Fibroblast of villous mesenchyme (primary cell): ENCODE results near the gene PTPN9. TPM values are rescaled to one million over a fixed set of nuclear protein-coding genes. Genes with fewer than 3 reads are reported as not detected.
"Not testable (repeated sequence)": the region's sequence is repeated elsewhere in the genome, so short reads cannot be mapped to it uniquely, and the experiment has no call there.

Experiments
- DNase-seq: peaks from one replicate; pipeline ENCODE4 v3.0.0-alpha.2; 2010; ENCODE audit warnings: low read depth
- H3K4me3 ChIP-seq: 2 replicates; pipeline ENCODE4 v1.5.1; 2011; ENCODE audit warnings: low read depth, mild to moderate bottlenecking, low read length
- total RNA-seq: library from RNA; depleted of rRNA; stranded (reverse); fragments of >200 nt; gene quantifications from 2 replicates; pipeline ENCODE4 v1.2.3, GENCODE V29; 2012
- TF ChIP-seq, protein P1 (sequence below): IDR thresholded peaks from 2 replicates; pipeline ENCODE4 v1.5.1; 2012; ENCODE audit warnings: low read depth, mild to moderate bottlenecking, low read length; ENCODE audit not compliant: insufficient read depth

Gene PTPN9
- total RNA-seq, 1 donor = 32.4 TPM

DNA sequence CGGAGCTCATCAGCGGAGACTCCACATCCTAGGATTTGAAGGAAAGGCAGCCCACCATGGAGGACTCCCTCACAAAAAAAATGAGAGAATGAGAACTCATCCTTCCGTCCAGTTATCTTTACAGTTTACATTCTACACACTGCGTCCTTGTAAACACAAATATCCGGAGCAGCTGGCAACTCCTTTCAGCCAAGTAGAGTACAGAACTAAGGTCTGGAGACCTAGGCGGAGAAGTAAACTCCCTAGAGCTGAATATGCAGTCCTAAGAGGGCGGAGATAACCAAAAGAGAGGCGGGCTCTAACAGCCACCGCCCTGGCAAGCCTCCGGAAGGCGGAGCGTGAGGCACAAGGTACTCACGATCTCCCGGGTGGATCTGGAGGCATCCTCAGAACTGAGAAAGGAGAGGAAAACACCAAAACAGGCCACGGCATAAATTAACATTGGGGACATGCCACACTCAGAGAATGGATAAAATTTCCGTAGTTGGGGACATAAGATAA, 126.7 kb downstream of the PTPN9 start:
- TF ChIP-seq, protein P1, sequence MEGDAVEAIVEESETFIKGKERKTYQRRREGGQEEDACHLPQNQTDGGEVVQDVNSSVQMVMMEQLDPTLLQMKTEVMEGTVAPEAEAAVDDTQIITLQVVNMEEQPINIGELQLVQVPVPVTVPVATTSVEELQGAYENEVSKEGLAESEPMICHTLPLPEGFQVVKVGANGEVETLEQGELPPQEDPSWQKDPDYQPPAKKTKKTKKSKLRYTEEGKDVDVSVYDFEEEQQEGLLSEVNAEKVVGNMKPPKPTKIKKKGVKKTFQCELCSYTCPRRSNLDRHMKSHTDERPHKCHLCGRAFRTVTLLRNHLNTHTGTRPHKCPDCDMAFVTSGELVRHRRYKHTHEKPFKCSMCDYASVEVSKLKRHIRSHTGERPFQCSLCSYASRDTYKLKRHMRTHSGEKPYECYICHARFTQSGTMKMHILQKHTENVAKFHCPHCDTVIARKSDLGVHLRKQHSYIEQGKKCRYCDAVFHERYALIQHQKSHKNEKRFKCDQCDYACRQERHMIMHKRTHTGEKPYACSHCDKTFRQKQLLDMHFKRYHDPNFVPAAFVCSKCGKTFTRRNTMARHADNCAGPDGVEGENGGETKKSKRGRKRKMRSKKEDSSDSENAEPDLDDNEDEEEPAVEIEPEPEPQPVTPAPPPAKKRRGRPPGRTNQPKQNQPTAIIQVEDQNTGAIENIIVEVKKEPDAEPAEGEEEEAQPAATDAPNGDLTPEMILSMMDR = no peak
- DNase-seq = peak; percentile 79
- peak overlapping the region; percentile 65 for H3K4me3 ChIP-seq

DNA sequence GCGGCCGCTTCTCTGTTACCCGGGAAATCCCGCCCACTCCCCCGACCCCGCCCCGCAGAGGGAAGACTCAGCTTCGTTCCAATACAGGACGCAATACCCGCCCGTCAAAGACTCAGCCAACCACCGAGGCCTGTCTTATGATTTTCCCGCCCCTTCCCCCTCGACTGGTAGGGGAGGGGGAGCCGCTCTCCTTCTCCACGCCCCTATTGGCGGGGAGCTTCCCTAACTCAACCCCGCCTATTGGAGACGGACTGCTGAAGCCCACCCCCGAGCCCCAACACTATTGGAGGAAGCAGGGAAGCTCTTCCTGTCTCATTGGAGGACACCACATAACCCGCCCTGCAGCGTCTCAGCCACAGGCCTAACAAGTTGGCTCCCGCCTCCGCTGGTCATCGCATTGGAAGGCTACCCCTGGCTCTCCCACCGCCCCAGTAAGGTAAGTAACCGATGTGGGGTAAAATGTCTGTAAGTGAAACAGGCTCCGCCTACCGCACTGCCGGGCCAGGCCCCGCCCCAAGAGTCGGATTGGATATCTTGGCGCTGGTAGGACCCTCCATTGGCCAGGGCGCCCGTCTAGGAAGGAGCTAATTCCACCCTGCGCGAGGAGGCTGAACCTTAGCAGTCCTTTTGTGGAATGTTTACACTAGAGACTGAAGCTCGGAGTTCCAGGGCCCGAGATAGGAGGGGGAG, 127.3 kb downstream of the PTPN9 start, which contains the start of gene SIN3A:
Gene SIN3A, minus strand, starts transcription at position 17 of the 690 bp plus-strand sequence. CDS start 21,315 bp downstream, outside the sequence.
- DNase-seq = peak; percentile 100
- TF ChIP-seq, protein P1 = no peak
- H3K4me3 ChIP-seq = peak within 1 kb of the TSS; percentile 94

DNA sequence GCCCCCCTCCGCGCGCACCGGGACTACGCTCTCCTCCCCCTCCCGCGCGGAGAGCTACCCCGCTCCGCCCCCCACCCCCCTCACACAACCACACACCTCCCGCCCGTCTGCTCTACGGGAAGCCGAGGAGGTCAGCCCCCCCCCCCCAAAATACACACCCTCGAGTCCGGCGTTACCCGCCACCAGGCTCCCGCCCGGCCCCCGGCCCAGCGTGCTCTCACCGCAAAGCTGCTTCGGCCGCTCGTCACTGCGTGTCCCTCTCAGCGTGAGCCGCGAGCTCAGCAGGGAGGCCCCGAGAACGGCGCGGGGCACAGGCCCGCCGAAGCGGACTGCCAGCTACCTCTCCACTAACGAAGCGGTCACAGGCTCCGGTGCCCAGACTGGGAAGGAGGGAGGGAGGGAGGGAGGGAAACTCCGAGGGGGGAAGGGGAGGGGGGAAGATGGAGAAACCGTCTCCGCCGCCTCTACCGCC, 127.9 kb downstream of the PTPN9 start:
- TF ChIP-seq, protein P1 = no peak
- DNase-seq = no peak
- H3K4me3 ChIP-seq = peak overlapping the region; percentile 94

DNA sequence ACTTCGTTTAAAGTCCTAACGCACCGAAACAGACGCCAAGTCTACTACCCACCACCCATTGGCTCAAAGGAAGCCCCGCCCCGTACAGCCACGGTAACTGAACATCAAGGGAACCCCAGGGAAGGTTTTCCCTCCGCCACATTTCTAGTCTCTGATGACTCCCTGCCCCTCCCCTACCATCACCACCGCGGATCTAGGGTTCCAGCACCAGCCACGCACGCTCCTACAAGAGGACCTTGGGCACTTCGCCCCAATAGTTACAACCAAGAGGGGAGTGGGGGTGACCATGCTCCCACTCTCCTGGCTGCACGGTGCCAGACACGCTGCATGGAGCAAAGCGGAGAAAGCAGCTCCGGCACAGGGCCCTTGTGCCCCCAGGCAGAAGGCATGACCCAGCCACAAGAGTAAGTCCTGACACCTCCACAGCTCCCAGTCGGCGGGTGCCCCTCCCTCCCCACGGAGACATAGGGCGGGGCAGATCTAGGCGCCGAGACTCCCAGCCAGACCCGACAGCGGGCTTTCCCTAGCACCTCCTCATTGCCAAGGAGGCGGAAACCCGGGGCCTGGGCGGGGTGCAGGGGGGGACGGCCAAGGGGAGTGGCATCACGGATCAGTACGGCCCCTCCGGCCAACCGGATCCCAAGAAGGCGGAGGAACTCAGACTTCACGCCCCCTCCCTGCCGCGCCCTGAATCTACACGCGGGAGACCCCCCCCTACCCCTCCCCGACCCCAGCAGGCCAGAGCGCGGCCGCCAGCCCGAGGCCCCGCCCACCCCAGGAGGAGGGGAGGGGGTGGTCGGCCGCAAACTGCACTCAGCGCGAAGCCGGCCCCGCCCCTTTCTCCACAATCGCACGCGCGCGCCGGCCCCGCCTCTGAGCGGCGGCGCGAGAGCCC, 128.6 kb downstream of the PTPN9 start:
- DNase-seq = peak; percentile 98
- H3K4me3 ChIP-seq = peak overlapping the region; percentile 94
- TF ChIP-seq, protein P1 = no peak

DNA sequence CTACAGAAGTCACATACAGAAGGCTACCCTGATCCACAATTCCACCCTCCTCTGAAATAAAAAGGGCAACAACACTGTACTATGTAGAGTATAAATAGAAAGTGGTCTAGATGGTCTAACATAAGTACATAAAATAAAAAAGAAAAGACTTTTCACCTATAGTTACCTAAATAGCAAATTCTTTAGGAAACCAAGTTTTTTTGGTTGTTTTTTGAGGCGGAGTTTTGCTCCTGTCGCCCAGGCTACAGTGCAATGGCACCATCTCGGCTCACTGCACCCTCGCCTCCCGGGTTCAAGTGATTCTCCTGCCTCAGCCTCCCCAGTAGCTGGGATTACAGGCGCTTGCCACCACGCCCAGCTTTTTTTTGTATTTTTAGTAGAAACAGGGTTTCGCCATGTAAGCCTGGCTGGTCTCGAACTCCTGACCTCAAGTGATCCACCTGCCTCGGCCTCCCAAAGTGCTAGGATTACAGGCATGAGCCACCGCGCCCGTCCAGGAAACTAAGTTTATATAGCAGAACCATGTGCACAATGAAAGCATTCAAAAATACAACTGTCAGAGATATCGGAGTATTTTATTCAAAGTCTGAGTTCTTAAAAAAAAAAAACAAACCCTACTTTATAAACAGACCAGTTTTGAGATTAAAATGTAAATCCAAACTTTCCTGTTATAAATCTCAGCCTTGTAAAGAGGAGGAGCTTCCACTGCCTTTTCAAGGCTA, 129.4 kb downstream of the PTPN9 start:
- DNase-seq = no peak
- peak overlapping the region; percentile 94 for H3K4me3 ChIP-seq
- TF ChIP-seq, protein P1 = no peak

DNA sequence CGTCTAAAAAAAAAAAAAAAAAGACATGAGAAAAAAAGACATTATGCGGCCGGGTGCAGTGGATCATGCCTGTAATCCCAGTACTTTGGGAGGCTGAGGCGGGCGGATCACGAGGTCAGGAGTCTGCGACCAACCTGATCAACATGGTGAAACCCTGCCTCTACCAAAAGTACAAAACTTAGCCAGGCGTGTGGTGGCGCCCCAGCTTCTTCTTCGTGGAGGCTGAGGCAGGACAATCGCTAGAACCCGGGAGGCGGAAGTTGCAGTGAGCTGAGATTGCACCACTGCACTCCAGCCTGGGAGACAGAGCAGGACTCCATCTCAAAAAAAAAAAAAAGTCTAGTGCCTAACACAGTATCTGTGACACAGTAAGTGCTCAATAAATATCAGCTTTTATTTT, 130.9 kb downstream of the PTPN9 start:
- not testable (repeated sequence) for H3K4me3 ChIP-seq, DNase-seq

DNA sequence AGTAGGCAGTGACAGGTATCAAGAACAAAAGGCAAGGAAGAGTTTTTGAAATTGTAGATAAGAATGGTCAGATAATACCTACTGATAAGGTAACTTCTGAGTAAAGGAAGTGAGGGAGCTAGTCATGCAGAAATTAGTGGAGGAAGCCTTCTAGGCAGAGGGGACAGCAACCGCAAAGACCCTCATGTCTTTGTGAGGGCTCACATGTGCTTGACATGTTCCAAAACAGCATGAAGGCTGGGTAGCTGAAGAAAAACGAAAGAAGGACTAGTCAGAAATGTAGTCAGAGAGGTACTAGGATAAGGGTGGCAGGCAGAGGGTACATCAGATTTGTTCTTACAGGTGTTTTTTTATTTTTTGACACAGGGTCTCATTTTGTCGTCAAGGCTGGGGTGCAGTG, 133.0 kb downstream of the PTPN9 start:
- H3K4me3 ChIP-seq = no peak overlapping the region
- TF ChIP-seq, protein P1 = no peak
- no peak for DNase-seq

DNA sequence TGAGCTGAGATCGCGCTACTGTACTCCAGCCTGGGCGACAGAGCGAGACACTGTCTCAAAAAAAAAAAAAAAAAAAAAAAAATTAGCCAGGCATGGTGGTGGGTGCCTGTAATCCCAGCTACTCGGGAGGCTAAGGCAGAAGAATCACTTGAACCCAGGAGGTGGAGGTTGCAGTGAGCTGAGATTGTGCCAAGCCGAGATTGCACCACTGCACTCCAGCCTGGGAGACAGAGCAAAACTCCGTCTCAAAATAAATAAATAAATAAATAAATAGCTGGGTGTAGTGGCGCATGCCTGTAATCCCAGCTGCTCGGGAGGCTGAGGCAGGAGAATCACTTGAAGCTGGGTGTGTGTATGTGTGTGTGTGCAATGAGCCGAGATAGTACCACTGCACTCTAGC, 133.8 kb downstream of the PTPN9 start:
- H3K4me3 ChIP-seq, DNase-seq: not testable (repeated sequence)

DNA sequence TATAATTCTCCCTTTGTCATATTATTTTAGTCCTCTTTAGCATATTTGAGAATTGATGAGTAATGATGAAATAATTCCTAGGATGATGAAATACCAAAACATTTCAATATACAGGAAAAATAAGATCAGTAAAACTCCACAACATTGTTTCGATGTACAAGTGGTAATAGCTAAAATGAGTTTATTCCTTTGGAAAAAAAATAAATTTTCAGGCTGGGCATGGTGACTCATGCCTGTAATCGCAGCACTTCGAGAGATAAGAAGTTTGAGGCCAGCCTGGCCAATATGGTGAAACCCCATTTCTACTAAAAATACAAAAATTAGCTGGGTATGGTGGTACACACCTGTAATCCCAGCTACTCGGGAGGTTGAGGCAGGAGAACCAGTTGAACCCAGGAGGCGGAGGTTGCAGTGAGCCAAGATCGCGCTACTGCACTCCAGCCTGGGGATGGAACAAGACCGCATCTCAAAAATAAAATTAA, 135.1 kb downstream of the PTPN9 start:
- H3K4me3 ChIP-seq = not testable (repeated sequence)
- DNase-seq = peak; percentile 73
